GM12864 (cell line): ENCODE measurements around the gene PDE5A.

Experiments
- DNase-seq: peaks from one replicate; pipeline ENCODE4 v3.0.0-alpha.2; 2011; ENCODE audit warnings: low read depth
- H3K4me3 ChIP-seq: 2 replicates; pipeline ENCODE4 v1.5.1; 2011; ENCODE audit warnings: mild to moderate bottlenecking, low read depth, low read length, control low read depth
- TF ChIP-seq, protein P1 (sequence below): IDR thresholded peaks from 2 replicates; pipeline ENCODE4 v1.5.1; 2011; ENCODE audit warnings: low read depth, mild to moderate bottlenecking, moderate library complexity, low read length, control low read depth, inconsistent platforms; ENCODE audit errors: missing control alignments

The PDE5A gene

DNA sequence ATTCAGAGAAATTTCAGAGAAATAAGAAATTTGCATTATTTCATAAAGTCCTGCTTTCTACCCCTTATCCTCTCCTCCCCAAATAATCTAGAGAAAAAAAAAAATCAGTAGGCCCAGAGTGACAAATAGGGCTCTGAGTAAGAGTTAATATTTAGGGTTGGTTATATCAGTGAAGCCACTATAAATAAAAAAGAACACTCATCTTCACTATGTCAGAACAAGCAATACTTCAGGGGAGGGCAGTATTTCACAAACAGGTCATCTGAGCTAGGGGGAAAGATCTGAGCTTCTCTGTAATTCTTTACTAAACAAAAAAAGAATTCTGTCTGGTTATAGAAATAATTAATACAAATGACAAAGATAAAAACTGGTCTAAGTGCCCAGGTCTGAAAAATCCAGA lies 39.4 kb downstream of the PDE5A start:
- H3K4me3 ChIP-seq: no peak overlapping the region
- no peak for DNase-seq
- TF ChIP-seq, protein P1, sequence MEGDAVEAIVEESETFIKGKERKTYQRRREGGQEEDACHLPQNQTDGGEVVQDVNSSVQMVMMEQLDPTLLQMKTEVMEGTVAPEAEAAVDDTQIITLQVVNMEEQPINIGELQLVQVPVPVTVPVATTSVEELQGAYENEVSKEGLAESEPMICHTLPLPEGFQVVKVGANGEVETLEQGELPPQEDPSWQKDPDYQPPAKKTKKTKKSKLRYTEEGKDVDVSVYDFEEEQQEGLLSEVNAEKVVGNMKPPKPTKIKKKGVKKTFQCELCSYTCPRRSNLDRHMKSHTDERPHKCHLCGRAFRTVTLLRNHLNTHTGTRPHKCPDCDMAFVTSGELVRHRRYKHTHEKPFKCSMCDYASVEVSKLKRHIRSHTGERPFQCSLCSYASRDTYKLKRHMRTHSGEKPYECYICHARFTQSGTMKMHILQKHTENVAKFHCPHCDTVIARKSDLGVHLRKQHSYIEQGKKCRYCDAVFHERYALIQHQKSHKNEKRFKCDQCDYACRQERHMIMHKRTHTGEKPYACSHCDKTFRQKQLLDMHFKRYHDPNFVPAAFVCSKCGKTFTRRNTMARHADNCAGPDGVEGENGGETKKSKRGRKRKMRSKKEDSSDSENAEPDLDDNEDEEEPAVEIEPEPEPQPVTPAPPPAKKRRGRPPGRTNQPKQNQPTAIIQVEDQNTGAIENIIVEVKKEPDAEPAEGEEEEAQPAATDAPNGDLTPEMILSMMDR: no peak

GRCh38 chr4:119587796-119588195 lies 40.8 kb downstream of the PDE5A start:
- H3K4me3 ChIP-seq: no peak overlapping the region
- TF ChIP-seq, protein P1: no peak
- DNase-seq: no peak

GRCh38 chr4:119585771-119586170 lies 42.8 kb downstream of the PDE5A start:
- no peak overlapping the region for H3K4me3 ChIP-seq
- TF ChIP-seq, protein P1: no peak
- DNase-seq: no peak

GRCh38 chr4:119581190-119581873 lies 47.3 kb downstream of the PDE5A start:
- no peak overlapping the region for H3K4me3 ChIP-seq
- TF ChIP-seq, protein P1: no peak
- DNase-seq: no peak

- TF ChIP-seq, protein P1: no peak
- DNase-seq: no peak
Observed at GRCh38 chr4:119580293-119580692, 48.3 kb downstream of the PDE5A start.

GRCh38 chr4:119579823-119580222 lies 48.8 kb downstream of the PDE5A start:
- TF ChIP-seq, protein P1: no peak
- DNase-seq: no peak

More at GRCh38 chr4:119580293-119580692, 48.3 kb downstream of the PDE5A start:
- H3K4me3 ChIP-seq: no peak overlapping the region

GRCh38 chr4:119570401-119570800 lies 58.2 kb downstream of the PDE5A start:
- no peak for DNase-seq
- TF ChIP-seq, protein P1: no peak
- no peak overlapping the region for H3K4me3 ChIP-seq

More at GRCh38 chr4:119579823-119580222, 48.8 kb downstream of the PDE5A start:
- no peak overlapping the region for H3K4me3 ChIP-seq
